Peyer's patch (tissue), 4 donors: ENCODE results near the gene SOX13. TPM values are rescaled to one million over a fixed set of nuclear protein-coding genes. Genes with fewer than 3 reads are reported as not detected.

Experiments used
- DNase-seq, 3 donors: peaks; one replicate each; pipeline ENCODE4 v3.0.0-alpha.2; 2017 to 2019
- H3K27ac ChIP-seq, 4 donors: fragments of 200-600 bp; sonication (generic); one replicate each; pipeline ENCODE4 v1.5.1; 2016 to 2019
- H3K27me3 ChIP-seq, 2 donors: fragments of 200-600 bp; sonication (generic); one replicate each; pipeline ENCODE4 v1.5.1; 2019
- H3K36me3 ChIP-seq, 3 donors: fragments of 200-600 bp; sonication (generic); one replicate each; pipeline ENCODE4 v1.5.1; 2016 to 2019
- H3K4me1 ChIP-seq, 4 donors: fragments of 200-600 bp; sonication (generic); one replicate each; pipeline ENCODE4 v1.5.1; 2016 to 2019
- H3K4me3 ChIP-seq, 4 donors: fragments of 200-600 bp; sonication (generic); 1 replicate in 3 of 4; 2 replicates in 1 of 4; pipeline ENCODE4 v1.5.1; 2016 to 2019; ENCODE audit warnings: mild to moderate bottlenecking in 1 of 4
- H3K9me3 ChIP-seq, 4 donors: fragments of 200-600 bp; sonication (generic); one replicate each; pipeline ENCODE4 v1.5.1; 2016 to 2019; ENCODE audit warnings: mild to moderate bottlenecking in 1 of 4
- CTCF ChIP-seq, 6 experiments: fragments of 450-650 bp in 4 of 6; fragments of 200-600 bp in 2 of 6; sonication (generic) in 1 of 6; IDR thresholded peaks; one replicate each; pipeline ENCODE4 v1.5.1; 2017 to 2019; ENCODE audit warnings: antibody characterized with exemption in 6 of 6, mild to moderate bottlenecking in 3 of 6, moderate library complexity in 1 of 6
- POLR2A ChIP-seq, 2 donors: fragments of 450-650 bp; IDR thresholded peaks; one replicate each; pipeline ENCODE4 v1.5.1; 2017; ENCODE audit warnings: antibody characterized with exemption in 2 of 2, mild to moderate bottlenecking in 2 of 2, moderate library complexity in 2 of 2
- total RNA-seq, 4 donors: library from RNA; depleted of rRNA; stranded (reverse); fragments of >200 nt; gene quantifications; one replicate each; pipeline ENCODE4 v1.1.0, GENCODE V29; 2016

SOX13 gene
- total RNA-seq, 4 donors from 2014 or later = 42.1 to 80.3 (median 59.0) TPM

DNA sequence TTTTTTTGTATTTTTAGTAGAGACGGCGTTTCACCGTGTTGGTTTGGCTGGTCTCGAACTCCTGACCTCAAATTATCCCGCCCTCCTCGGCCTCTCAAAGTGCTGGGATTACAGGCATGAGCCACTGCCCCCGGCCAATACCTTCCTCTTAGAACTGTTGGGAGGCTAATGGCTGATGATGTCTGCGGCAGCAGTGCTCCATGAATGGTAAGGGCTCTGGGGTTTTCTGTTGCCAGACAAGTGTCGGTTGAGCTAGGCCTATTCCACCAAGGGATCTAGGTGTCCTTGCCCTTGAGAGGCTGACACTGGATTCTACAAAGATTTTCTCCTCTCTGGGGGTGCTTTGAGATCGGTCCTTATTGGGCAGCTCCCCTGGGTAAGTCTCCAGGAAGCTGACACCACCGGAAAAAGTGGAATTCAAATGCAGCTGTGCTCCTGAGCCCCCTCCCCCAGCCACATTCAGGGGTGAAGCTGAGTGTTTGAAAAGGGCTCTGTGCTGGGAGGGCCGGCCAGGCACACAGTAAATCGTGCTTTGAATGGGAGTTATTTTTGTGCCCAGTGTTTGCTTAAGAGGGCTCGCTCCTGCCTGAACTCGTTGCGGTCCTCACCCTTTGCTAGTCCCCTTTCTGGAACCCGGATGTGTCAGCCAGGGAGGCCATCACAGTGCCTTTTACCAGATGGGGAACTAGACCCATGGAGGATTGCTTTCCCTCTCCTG, 5.2 kb downstream of the SOX13 start:
- Histone ChIP-seq H3K27me3 (no peaks in the 10 kb centered on the region), H3K36me3 (no peaks in the 10 kb centered on the region), H3K9me3 (no peaks in the 10 kb centered on the region), H3K4me1 (peaks cover 0 to 63% (median 2%) of the 10 kb centered on the region in 4 donors), H3K27ac (peak overlapping the region in 2 of 4 donors; percentile 17 to 38), H3K4me3 (no peak overlapping the region)
- no peak for DNase-seq
- TF ChIP-seq CTCF (IDR thresholded peaks at IDR 0.05) = no peak
- no peak for TF ChIP-seq POLR2A (IDR thresholded peaks at IDR 0.05)

- no peaks in the 10 kb centered on the region for H3K27me3 ChIP-seq
- H3K9me3 ChIP-seq = no peaks in the 10 kb centered on the region
- H3K4me3 ChIP-seq = no peak overlapping the region
- H3K27ac ChIP-seq = peak overlapping the region in 3 of 4 donors; percentile 36 to 71 (median 64)
- TF ChIP-seq POLR2A (IDR thresholded peaks at IDR 0.05) (no peak), CTCF (IDR thresholded peaks at IDR 0.05) (no peak)
- no peak for DNase-seq
- no peaks in the 10 kb centered on the region for H3K36me3 ChIP-seq
- peaks cover 0 to 77% (median 2%) of the 10 kb centered on the region in 4 donors for H3K4me1 ChIP-seq
These were observed 6.7 kb downstream of the SOX13 start for GRCh38 chr1:204079608-204079999.

DNA sequence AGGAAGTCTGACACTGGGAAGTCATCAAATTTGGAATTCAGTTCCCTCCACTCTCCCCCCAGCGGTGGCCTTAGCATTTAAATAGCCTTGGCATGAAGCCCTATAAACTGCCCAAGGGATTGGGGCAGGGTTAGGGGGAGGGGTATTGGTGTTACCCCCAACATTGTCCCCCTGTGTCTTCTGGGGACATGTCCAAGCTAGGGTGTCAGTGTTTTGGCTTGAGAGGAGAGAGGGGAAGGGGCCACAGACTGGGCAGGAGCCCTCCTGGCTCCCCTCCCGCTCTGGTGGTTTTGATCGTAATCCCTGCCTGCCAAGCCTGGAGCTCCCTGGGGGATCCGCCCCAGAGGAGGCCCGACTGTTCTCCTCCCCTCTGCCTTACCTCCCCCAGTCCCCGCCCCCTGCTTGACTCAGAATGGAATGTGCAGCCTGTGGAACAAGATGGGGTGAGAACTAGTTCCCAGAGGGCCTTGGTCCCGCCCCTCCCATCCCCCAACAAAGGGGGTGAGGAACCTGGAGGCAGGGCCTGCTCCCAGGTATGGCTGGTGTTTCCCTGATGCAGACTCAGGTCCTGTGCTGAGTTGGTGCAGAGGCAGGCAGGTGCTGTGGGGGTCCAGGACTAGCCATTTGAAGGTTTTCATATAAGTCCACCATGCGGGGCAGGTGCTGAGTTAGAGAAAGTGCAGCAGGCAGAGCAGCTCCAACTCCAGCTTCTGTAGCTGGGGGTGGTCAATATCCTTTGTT, 7.4 kb downstream of the SOX13 start:
- Histone ChIP-seq H3K4me1 (peaks cover 0 to 81% (median 2%) of the 10 kb centered on the region in 4 donors), H3K9me3 (no peaks in the 10 kb centered on the region), H3K27me3 (no peaks in the 10 kb centered on the region), H3K27ac (peak overlapping the region; percentile 31 to 71 (median 50)), H3K4me3 (peak overlapping the region in 1 of 4 donors; percentile 15), H3K36me3 (no peaks in the 10 kb centered on the region)
- peak; percentile 28 to 85 (median 85) for DNase-seq
- no peak for TF ChIP-seq CTCF (IDR thresholded peaks at IDR 0.05)
- no peak for TF ChIP-seq POLR2A (IDR thresholded peaks at IDR 0.05)

GRCh38 chr1:204081164-204081790, 8.4 kb downstream of the SOX13 start:
- Histone ChIP-seq H3K9me3 (no peaks in the 10 kb centered on the region), H3K27ac (peak overlapping the region in 3 of 4 donors; percentile 12 to 71 (median 64)), H3K4me1 (peaks cover 0 to 80% (median 2%) of the 10 kb centered on the region in 4 donors), H3K27me3 (no peaks in the 10 kb centered on the region), H3K4me3 (no peak overlapping the region), H3K36me3 (no peaks in the 10 kb centered on the region)
- TF ChIP-seq CTCF (IDR thresholded peaks at IDR 0.05) = no peak
- no peak for TF ChIP-seq POLR2A (IDR thresholded peaks at IDR 0.05)
- no peak for DNase-seq

- DNase-seq = no peak
- H3K27ac ChIP-seq = peak overlapping the region in 3 of 4 donors; percentile 17 to 71 (median 64)
- H3K9me3 ChIP-seq = no peaks in the 10 kb centered on the region
- H3K27me3 ChIP-seq = no peaks in the 10 kb centered on the region
- no peaks in the 10 kb centered on the region for H3K36me3 ChIP-seq
- H3K4me3 ChIP-seq = no peak overlapping the region
- peaks cover 0 to 79% (median 2%) of the 10 kb centered on the region in 4 donors for H3K4me1 ChIP-seq
- TF ChIP-seq CTCF (IDR thresholded peaks at IDR 0.05) = no peak
These were observed 9.0 kb downstream of the SOX13 start for GRCh38 chr1:204081791-204082513.
